ENCODE measurements around the gene PGLYRP3. TPM values are rescaled to one million over a fixed set of nuclear protein-coding genes. Genes with fewer than 3 reads are reported as not detected.

PGLYRP3 gene
- total RNA-seq, 2 experiments from 2014 or later = not detected

DNA sequence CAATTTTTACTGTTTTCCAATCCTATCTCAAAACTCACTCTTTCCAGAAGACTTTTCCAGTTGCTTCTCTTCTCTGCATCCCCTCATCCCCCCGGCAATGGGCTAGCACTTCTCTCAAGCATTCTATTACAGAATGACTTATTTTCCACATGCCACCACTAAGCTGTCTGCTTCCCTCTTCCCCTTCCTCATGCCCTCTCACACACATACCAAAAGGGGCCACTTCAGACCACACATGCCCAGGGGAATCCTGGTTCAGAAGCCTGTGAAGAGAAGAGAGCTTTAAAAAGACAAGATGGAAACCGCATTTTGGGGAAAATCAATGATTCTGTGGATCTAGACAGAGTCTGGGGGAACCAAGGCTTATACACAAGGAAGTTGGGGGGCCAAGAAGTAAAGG lies 61.7 kb downstream of the PGLYRP3 start:
- Histone ChIP-seq H3K27me3 (ENCODE audit: control insufficient read depth in 1 of 2, insufficient read depth in 2 of 2, low read length in 2 of 2) (peaks cover 14 to 17% of the 10 kb centered on the region in 2 experiments), H3K27ac (ENCODE audit: low read depth in 1 of 2, low read length in 2 of 2) (no peak overlapping the region), H3K36me3 (ENCODE audit: insufficient read depth, low read length) (no peaks in the 10 kb centered on the region), H3K4me3 (ENCODE audit: low read length) (no peak overlapping the region), H3K9me3 (ENCODE audit: control insufficient read depth in 1 of 2, insufficient read depth in 1 of 2, low read length in 2 of 2) (no peaks in the 10 kb centered on the region), H3K4me1 (ENCODE audit: insufficient read depth, low read length) (no peaks in the 10 kb centered on the region)
- TF ChIP-seq, protein P1, sequence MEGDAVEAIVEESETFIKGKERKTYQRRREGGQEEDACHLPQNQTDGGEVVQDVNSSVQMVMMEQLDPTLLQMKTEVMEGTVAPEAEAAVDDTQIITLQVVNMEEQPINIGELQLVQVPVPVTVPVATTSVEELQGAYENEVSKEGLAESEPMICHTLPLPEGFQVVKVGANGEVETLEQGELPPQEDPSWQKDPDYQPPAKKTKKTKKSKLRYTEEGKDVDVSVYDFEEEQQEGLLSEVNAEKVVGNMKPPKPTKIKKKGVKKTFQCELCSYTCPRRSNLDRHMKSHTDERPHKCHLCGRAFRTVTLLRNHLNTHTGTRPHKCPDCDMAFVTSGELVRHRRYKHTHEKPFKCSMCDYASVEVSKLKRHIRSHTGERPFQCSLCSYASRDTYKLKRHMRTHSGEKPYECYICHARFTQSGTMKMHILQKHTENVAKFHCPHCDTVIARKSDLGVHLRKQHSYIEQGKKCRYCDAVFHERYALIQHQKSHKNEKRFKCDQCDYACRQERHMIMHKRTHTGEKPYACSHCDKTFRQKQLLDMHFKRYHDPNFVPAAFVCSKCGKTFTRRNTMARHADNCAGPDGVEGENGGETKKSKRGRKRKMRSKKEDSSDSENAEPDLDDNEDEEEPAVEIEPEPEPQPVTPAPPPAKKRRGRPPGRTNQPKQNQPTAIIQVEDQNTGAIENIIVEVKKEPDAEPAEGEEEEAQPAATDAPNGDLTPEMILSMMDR (IDR thresholded peaks at IDR 0.05) = no peak
- CTCF ChIA-PET = no interaction called here
- POLR2A ChIA-PET = no interaction called here
- no peak for DNase-seq
- no peak for ATAC-seq (ENCODE audit: poor library complexity)
- H3K4me1 Mint-ChIP-seq (ENCODE audit: low read depth) = no peaks in the 10 kb centered on the region
- no peak overlapping the region for H3K27ac Mint-ChIP-seq
- H3K4me3 Mint-ChIP-seq = no peak overlapping the region
- peaks cover 38% of the 10 kb centered on the region for H3K27me3 Mint-ChIP-seq
- no peaks in the 10 kb centered on the region for H3K36me3 Mint-ChIP-seq (ENCODE audit: low read depth)
- intact Hi-C loops (cut with DNase I, micrococcal nuclease) = no loop called here
- H3K9me3 Mint-ChIP-seq = no peaks in the 10 kb centered on the region

DNA sequence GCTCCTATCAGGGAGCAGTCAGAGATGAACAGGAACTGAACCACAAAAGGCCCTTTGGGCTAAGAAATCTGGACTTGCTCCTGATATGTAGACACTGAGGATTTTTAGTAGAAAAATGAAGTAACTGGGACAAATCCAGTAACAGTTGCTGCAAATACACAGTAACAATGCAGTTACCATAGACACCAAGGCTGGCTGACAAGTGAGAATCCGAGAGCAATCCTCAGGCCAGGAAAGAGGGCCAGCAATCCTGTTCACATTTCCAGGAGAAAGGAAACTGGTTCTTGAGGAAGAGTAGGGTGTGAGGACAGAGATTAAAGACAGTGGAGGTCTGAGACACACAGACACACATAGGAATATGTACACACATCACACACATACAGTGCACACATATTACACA lies 62.6 kb downstream of the PGLYRP3 start:
- Mint-ChIP-seq H3K36me3 (ENCODE audit: low read depth) (no peaks in the 10 kb centered on the region), H3K4me3 (no peak overlapping the region), H3K9me3 (no peaks in the 10 kb centered on the region), H3K27me3 (peaks cover 40% of the 10 kb centered on the region), H3K4me1 (ENCODE audit: low read depth) (no peaks in the 10 kb centered on the region), H3K27ac (no peak overlapping the region)
- Histone ChIP-seq H3K36me3 (ENCODE audit: insufficient read depth, low read length) (no peaks in the 10 kb centered on the region), H3K4me1 (ENCODE audit: insufficient read depth, low read length) (no peaks in the 10 kb centered on the region), H3K4me3 (ENCODE audit: low read length) (no peak overlapping the region), H3K27me3 (ENCODE audit: control insufficient read depth in 1 of 2, insufficient read depth in 2 of 2, low read length in 2 of 2) (peaks cover 14 to 17% of the 10 kb centered on the region in 2 experiments), H3K9me3 (ENCODE audit: control insufficient read depth in 1 of 2, insufficient read depth in 1 of 2, low read length in 2 of 2) (no peaks in the 10 kb centered on the region), H3K27ac (ENCODE audit: low read depth in 1 of 2, low read length in 2 of 2) (no peak overlapping the region)
- ATAC-seq (ENCODE audit: poor library complexity) (no peak), DNase-seq (no peak)
- ChIA-PET POLR2A (no interaction called here), CTCF (no interaction called here)
- intact Hi-C loops (cut with DNase I, micrococcal nuclease) = no loop called here
- TF ChIP-seq, protein P1 (IDR thresholded peaks at IDR 0.05) = no peak

DNA sequence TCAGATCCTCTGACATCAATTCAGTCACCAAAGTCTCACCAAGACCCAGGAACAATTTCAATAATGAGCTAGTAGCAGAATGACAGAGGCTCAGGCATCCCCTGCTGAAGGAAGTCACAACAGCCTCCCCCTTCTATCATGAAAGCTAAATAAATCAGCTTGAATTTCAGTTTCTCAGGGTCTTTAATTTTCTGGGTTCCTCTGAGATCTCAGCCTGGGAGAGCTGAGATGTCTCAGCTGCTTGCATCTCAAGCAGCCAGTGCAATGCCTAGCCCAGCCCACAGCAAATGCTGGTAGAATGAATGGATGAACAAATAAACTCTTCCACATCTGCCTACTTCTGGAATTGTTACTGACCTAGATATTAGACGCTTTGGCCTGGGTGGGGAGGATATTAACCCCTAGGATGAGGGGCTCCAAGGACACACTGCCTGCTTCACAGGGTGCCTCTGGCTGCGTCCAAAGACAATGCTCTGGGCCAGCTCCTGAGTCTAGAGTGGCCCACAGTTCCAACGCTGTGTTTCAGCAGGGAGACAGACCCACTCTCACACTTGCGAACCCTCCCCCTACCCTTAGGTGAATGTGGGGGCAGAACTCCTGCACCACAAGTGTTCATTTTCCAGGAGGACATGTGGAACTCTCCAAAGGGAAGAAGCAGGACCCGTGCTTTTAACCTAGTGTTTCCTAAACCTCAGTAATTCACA lies 64.4 kb downstream of the PGLYRP3 start:
- TF ChIP-seq, protein P1 (IDR thresholded peaks at IDR 0.05) = no peak
- H3K4me1 ChIP-seq (ENCODE audit: insufficient read depth, low read length) = no peaks in the 10 kb centered on the region
- H3K4me1 Mint-ChIP-seq (ENCODE audit: low read depth) = no peaks in the 10 kb centered on the region
- intact Hi-C loops (cut with DNase I, micrococcal nuclease) = no loop called here
- H3K9me3 ChIP-seq (ENCODE audit: control insufficient read depth in 1 of 2, insufficient read depth in 1 of 2, low read length in 2 of 2) = no peaks in the 10 kb centered on the region
- H3K36me3 Mint-ChIP-seq (ENCODE audit: low read depth) = no peaks in the 10 kb centered on the region
- H3K4me3 Mint-ChIP-seq = no peak overlapping the region
- peaks cover 14 to 17% of the 10 kb centered on the region in 2 experiments for H3K27me3 ChIP-seq (ENCODE audit: control insufficient read depth in 1 of 2, insufficient read depth in 2 of 2, low read length in 2 of 2)
- CTCF ChIA-PET = no interaction called here
- ATAC-seq (ENCODE audit: poor library complexity) (no peak), DNase-seq (no peak)
- no peak overlapping the region for H3K27ac ChIP-seq (ENCODE audit: low read depth in 1 of 2, low read length in 2 of 2)
- no peak overlapping the region for H3K27ac Mint-ChIP-seq
- POLR2A ChIA-PET = no interaction called here
- peaks cover 40% of the 10 kb centered on the region for H3K27me3 Mint-ChIP-seq
- H3K4me3 ChIP-seq (ENCODE audit: low read length) = no peak overlapping the region
- H3K9me3 Mint-ChIP-seq = no peaks in the 10 kb centered on the region
- H3K36me3 ChIP-seq (ENCODE audit: insufficient read depth, low read length) = no peaks in the 10 kb centered on the region

Other genes starting within 250 kb of the PGLYRP3 start
- not detected for gene SPRR2B, start 241.3 kb downstream of the PGLYRP3 start, total RNA-seq
- not detected for gene SPRR2E, start 218.4 kb downstream of the PGLYRP3 start, total RNA-seq
- gene SPRR2F, start 199.4 kb downstream of the PGLYRP3 start, total RNA-seq = not detected
- gene SPRR2G, start 162.1 kb downstream of the PGLYRP3 start, total RNA-seq = not detected
- gene LELP1, start 109.5 kb downstream of the PGLYRP3 start, total RNA-seq = not detected
- gene PRR9, start 95.4 kb downstream of the PGLYRP3 start, total RNA-seq = not detected
- gene LORICRIN, start 53.3 kb downstream of the PGLYRP3 start, total RNA-seq = not detected
- not detected for gene PGLYRP4, start 35.9 kb upstream of the PGLYRP3 start, total RNA-seq
- gene S100A9, start 44.9 kb upstream of the PGLYRP3 start, total RNA-seq = 10 to 100 TPM; 35.3 to 43.6 TPM
- 1 to 10 TPM; 4.0 to 5.5 TPM for gene S100A12, start 62.7 kb upstream of the PGLYRP3 start, total RNA-seq
- gene S100A8, start 78.1 kb upstream of the PGLYRP3 start, total RNA-seq = 10 to 100 TPM; 21.0 to 23.8 TPM
- not detected for gene S100A7A, start 103.6 kb upstream of the PGLYRP3 start, total RNA-seq
- not detected for gene S100A7, start 147.7 kb upstream of the PGLYRP3 start, total RNA-seq
- gene S100A6, start 223.0 kb upstream of the PGLYRP3 start, total RNA-seq = 100 to 1,000 TPM; 172 to 175 TPM
- 1 to 10 TPM in 1 of 2 experiments, under 1 TPM in 1; 0.80 to 1.3 TPM for gene S100A5, start 228.0 kb upstream of the PGLYRP3 start, total RNA-seq
- 100 to 1,000 TPM; 297 to 299 TPM for gene S100A4, start 232.9 kb upstream of the PGLYRP3 start, total RNA-seq
- gene S100A3, start 236.3 kb upstream of the PGLYRP3 start, total RNA-seq = not detected

Measured in CD4-positive, alpha-beta T cell (primary cell).